HCT116 (cell line): Measurements from ENCODE around the gene SPACDR. TPM values are rescaled to one million over a fixed set of nuclear protein-coding genes. Genes with fewer than 3 reads are reported as not detected.
"Not testable (repeated sequence)": the region's sequence is repeated elsewhere in the genome, so short reads cannot be mapped to it uniquely, and the experiment has no call there.

Source experiments
- ATAC-seq: fragments of 200-7000 bp; cut with Tn5 transposase; 2 replicates; pipeline ENCODE4 v1.9.1; 2020; ENCODE audit warnings: mild to moderate bottlenecking, moderate library complexity
- BruUV-seq: library from RNA; stranded (reverse); fragments of 400-500 nt; replicated peaks from 2 replicates; lab custom pipeline; 2021; lab: Mats Ljungman, UMichigan
- CTCF ChIA-PET: fragments of 300-600 bp; sonication (Branson Sonifier 250); formaldehyde crosslinking; loops from one replicate; lab custom pipeline; 2021; ENCODE audit warnings: antibody characterized with exemption; lab: Charles Lee
- POLR2A ChIA-PET: fragments of 300-600, 350-600 bp; sonication (Branson Sonifier 250); formaldehyde crosslinking; loops from one replicate; lab custom pipeline; 2021; ENCODE audit warnings: antibody characterized with exemption; lab: Charles Lee
- RAD21 ChIA-PET, 2 experiments: fragments of 300-600 bp; sonication (Branson Sonifier 250); formaldehyde crosslinking; loops; one replicate each; lab custom pipeline; 2023; ENCODE audit warnings: low total read pairs in 2 of 2; ENCODE audit not compliant: uncharacterized antibody in 2 of 2, unreplicated experiment in 2 of 2, low non-redundant PET in 1 of 2; lab: Charles Lee
- DNase-seq: peaks from one replicate; pipeline ENCODE4 v3.0.0-alpha.2; 2010; ENCODE audit warnings: low read depth, low spot score
- H2AFZ ChIP-seq: fragments of 200-600 bp; shearing (Covaris generic), sonication (generic); 2 replicates; pipeline ENCODE4 v1.6.1; 2017; ENCODE audit warnings: low read depth, mixed run types, mixed read lengths, antibody characterized with exemption, low read length; ENCODE audit not compliant: poor library complexity, severe bottlenecking
- H3K27ac ChIP-seq: 2 replicates; pipeline ENCODE4 v1.5.1; 2012; ENCODE audit warnings: low read depth, low read length
- H3K27me3 ChIP-seq: fragments of 200-600 bp; sonication (generic); 2 replicates; pipeline ENCODE4 v1.6.1; 2016; ENCODE audit warnings: mixed run types, low read length, mixed read lengths; ENCODE audit not compliant: insufficient read depth
- H3K36me3 ChIP-seq, 2 experiments: fragments of 200-500 bp in 1 of 2; fragments of 200-600 bp in 1 of 2; sonication (Bioruptor generic) in 1 of 2; sonication (generic) in 1 of 2; 2 replicates each; pipeline versions ENCODE4 v1.5.1 to v1.6.1; 2014 to 2016; ENCODE audit warnings: low read length in 2 of 2, inconsistent platforms in 1 of 2, mixed read lengths in 1 of 2, mixed run types in 1 of 2; ENCODE audit not compliant: insufficient read depth in 2 of 2, control insufficient read depth in 1 of 2
- H3K4me1 ChIP-seq, 2 experiments: fragments of 200-600 bp in 1 of 2; sonication (generic) in 1 of 2; 2 replicates each; pipeline versions ENCODE4 v1.5.1 to v1.6.1; 2012 to 2017; ENCODE audit warnings: low read length in 2 of 2, inconsistent platforms in 1 of 2, mild to moderate bottlenecking in 1 of 2, mixed read lengths in 1 of 2, mixed run types in 1 of 2, moderate library complexity in 1 of 2; ENCODE audit not compliant: insufficient read depth in 2 of 2, control insufficient read depth in 1 of 2
- H3K4me2 ChIP-seq: fragments of 200-600 bp; sonication (generic); 2 replicates; pipeline ENCODE4 v1.6.1; 2017; ENCODE audit warnings: mixed run types, low read length, mixed read lengths
- H3K4me3 ChIP-seq, 2 experiments: fragments of 200-600 bp in 1 of 2; sonication (generic) in 1 of 2; replicated peaks in 1 of 2; 2 replicates each; pipeline ENCODE4 v1.5.1; 2011 to 2016; ENCODE audit warnings: low read length in 2 of 2, control low read depth in 1 of 2, low read depth in 1 of 2, mild to moderate bottlenecking in 1 of 2, mixed read lengths in 1 of 2, mixed run types in 1 of 2
- H3K79me2 ChIP-seq: fragments of 200-600 bp; sonication (generic); 2 replicates; pipeline ENCODE4 v1.6.1; 2017; ENCODE audit warnings: mild to moderate bottlenecking, mixed run types, low read length, moderate library complexity, mixed read lengths; ENCODE audit not compliant: insufficient read depth
- H3K9ac ChIP-seq: fragments of 200-600 bp; sonication (generic); 2 replicates; pipeline ENCODE4 v1.6.1; 2016; ENCODE audit warnings: low read length, mixed read lengths
- H3K9me2 ChIP-seq: fragments of 200-600 bp; sonication (generic), shearing (Covaris generic); 2 replicates; pipeline ENCODE4 v1.6.1; 2017; ENCODE audit warnings: mixed run types, mild to moderate bottlenecking, moderate library complexity; ENCODE audit not compliant: insufficient read depth
- H3K9me3 ChIP-seq, 2 experiments: fragments of 200-500 bp in 1 of 2; fragments of 200-600 bp in 1 of 2; sonication (Bioruptor generic) in 1 of 2; sonication (generic) in 1 of 2; 2 replicates each; pipeline ENCODE4 v1.6.1; 2014 to 2017; ENCODE audit warnings: low read length in 2 of 2, mixed read lengths in 2 of 2, inconsistent platforms in 1 of 2, low read depth in 1 of 2, mild to moderate bottlenecking in 1 of 2, mixed run types in 1 of 2, moderate library complexity in 1 of 2; ENCODE audit not compliant: control insufficient read depth in 1 of 2, insufficient read depth in 1 of 2
- H4K20me1 ChIP-seq: fragments of 200-600 bp; sonication (generic), shearing (Covaris generic); 2 replicates; pipeline ENCODE4 v1.6.1; 2017; ENCODE audit warnings: mixed run types, mild to moderate bottlenecking, moderate library complexity; ENCODE audit not compliant: insufficient read depth
- ATF3 ChIP-seq: IDR thresholded peaks from 2 replicates; pipeline ENCODE4 v1.6.1; 2012
- CBX3 ChIP-seq: IDR thresholded peaks from 2 replicates; pipeline ENCODE4 v1.6.1; 2012; ENCODE audit warnings: low read depth
- CEBPB ChIP-seq: IDR thresholded peaks from 2 replicates; pipeline ENCODE4 v1.6.1; 2012; ENCODE audit warnings: low read depth
- ELF1 ChIP-seq: IDR thresholded peaks from 2 replicates; pipeline ENCODE4 v1.6.1; 2012; ENCODE audit warnings: low read depth, borderline replicate concordance
- EZH2 ChIP-seq: fragments of 200-600 bp; sonication (generic); IDR thresholded peaks from 2 replicates; pipeline ENCODE4 v1.6.1; 2017; ENCODE audit warnings: antibody characterized with exemption, mixed run types
- EZH2phosphoT487 ChIP-seq: fragments of 200-600 bp; IDR thresholded peaks from 2 replicates; pipeline ENCODE4 v1.6.1; 2018; ENCODE audit warnings: antibody characterized with exemption, borderline replicate concordance
- POLR2A ChIP-seq: IDR thresholded peaks from 2 replicates; pipeline ENCODE4 v1.7.0; 2011; ENCODE audit warnings: borderline replicate concordance; ENCODE audit not compliant: insufficient read depth, insufficient read length; ENCODE audit errors: extremely low read depth
- RAD21 ChIP-seq: IDR thresholded peaks from 2 replicates; pipeline ENCODE4 v1.6.1; 2012; ENCODE audit warnings: low read depth, mild to moderate bottlenecking
- REST ChIP-seq: IDR thresholded peaks from 2 replicates; pipeline ENCODE4 v1.6.1; 2012; ENCODE audit warnings: low read depth
- TCF7L2 ChIP-seq: IDR thresholded peaks from 2 replicates; pipeline ENCODE4 v1.7.0; 2011; ENCODE audit warnings: borderline replicate concordance, inconsistent platforms; ENCODE audit not compliant: insufficient read depth, insufficient read length; ENCODE audit errors: extremely low read depth
- intact Hi-C: fragments of 100-400 bp; cut with micrococcal nuclease; formaldehyde crosslinking; loops from 2 replicates; pipeline ENCODE4 v1.10.0; 2022
- total RNA-seq: library from RNA; stranded (reverse); gene quantifications from one replicate; pipeline ENCODE4 v1.2.1, GENCODE V29; 2021; ENCODE audit not compliant: unreplicated experiment

SPACDR gene
- total RNA-seq, 1 experiment from 2014 or later: 1.7 TPM

GRCh38 chr7:100449190-100449795 is 14.8 kb downstream of the SPACDR start:
- no peak overlapping the region for H3K27ac ChIP-seq
- H3K9me3 ChIP-seq: no peaks in the 10 kb centered on the region
- DNase-seq (no peak), ATAC-seq (no peak)
- H2AFZ ChIP-seq: no peak overlapping the region
- no peaks in the 10 kb centered on the region for H3K36me3 ChIP-seq
- intact Hi-C loops: no loop called here
- H3K4me2 ChIP-seq: no peak overlapping the region
- H3K9me2 ChIP-seq: no peaks in the 10 kb centered on the region
- POLR2A ChIA-PET: interaction anchor here (0.7 kb wide), 1 partner anchor 1504 kb away, joined by 3 read pairs; no protein-coding TSS in a partner anchor
- H3K4me3 ChIP-seq: no peak overlapping the region
- H3K27me3 ChIP-seq: no peaks in the 10 kb centered on the region
- CTCF ChIA-PET: interaction anchor here (0.7 to 2.4 kb wide), 5 partner anchors 8 to 137 kb away, joined by 4 to 12 read pairs (median 7); partner anchors contain the start of genes FBXO24, LRCH4, MEPCE and PPP1R35
- peaks cover 2 to 23% of the 10 kb centered on the region in 2 experiments; a peak in 3 of 4 replicates for H3K4me1 ChIP-seq
- H4K20me1 ChIP-seq: no peaks in the 10 kb centered on the region
- H3K79me2 ChIP-seq: no peaks in the 10 kb centered on the region
- H3K9ac ChIP-seq: no peak overlapping the region
- no TSS peak for BruUV-seq
- no peak for TF ChIP-seq RAD21
- TF ChIP-seq EZH2phosphoT487: no peak
- TF ChIP-seq POLR2A: no peak
- no peak for TF ChIP-seq ATF3
- no peak for TF ChIP-seq CEBPB
- TF ChIP-seq TCF7L2: no peak
- no peak for TF ChIP-seq CBX3
- TF ChIP-seq REST: no peak
- no peak for TF ChIP-seq ELF1
- TF ChIP-seq EZH2: no peak
- RAD21 ChIA-PET: no interaction called here

- DNase-seq, H3K9ac ChIP-seq, H2AFZ ChIP-seq, intact Hi-C loops, H3K27me3 ChIP-seq, RAD21 ChIA-PET, H3K9me2 ChIP-seq, H3K36me3 ChIP-seq, CTCF ChIA-PET, H3K9me3 ChIP-seq, H4K20me1 ChIP-seq, H3K79me2 ChIP-seq, H3K4me2 ChIP-seq, H3K4me3 ChIP-seq, BruUV-seq, H3K27ac ChIP-seq, ATAC-seq: not testable (repeated sequence)
- peaks cover 2 to 27% of the 10 kb centered on the region in 2 experiments; a peak in 3 of 4 replicates for H3K4me1 ChIP-seq
- POLR2A ChIA-PET: interaction anchor here (0.7 kb wide), 1 partner anchor 160 kb away, joined by 3 read pairs; no protein-coding TSS in a partner anchor
Observed at GRCh38 chr7:100447363-100447762, 16.7 kb downstream of the SPACDR start.
